Measurements from ENCODE around the gene ZNF350. TPM values are rescaled to one million over a fixed set of nuclear protein-coding genes. Genes with fewer than 3 reads are reported as not detected.

The ZNF350 gene
- total and polyA plus RNA-seq, 2 of the 13 experiments (the other 11 are each of a cell fraction or from before 2014, with no cell fraction given) = 3.7 to 6.9 TPM

GRCh38 chr19:51960621-51961233 lies 25.9 kb downstream of the ZNF350 start (continued):
- TF ChIP-seq, protein P1, sequence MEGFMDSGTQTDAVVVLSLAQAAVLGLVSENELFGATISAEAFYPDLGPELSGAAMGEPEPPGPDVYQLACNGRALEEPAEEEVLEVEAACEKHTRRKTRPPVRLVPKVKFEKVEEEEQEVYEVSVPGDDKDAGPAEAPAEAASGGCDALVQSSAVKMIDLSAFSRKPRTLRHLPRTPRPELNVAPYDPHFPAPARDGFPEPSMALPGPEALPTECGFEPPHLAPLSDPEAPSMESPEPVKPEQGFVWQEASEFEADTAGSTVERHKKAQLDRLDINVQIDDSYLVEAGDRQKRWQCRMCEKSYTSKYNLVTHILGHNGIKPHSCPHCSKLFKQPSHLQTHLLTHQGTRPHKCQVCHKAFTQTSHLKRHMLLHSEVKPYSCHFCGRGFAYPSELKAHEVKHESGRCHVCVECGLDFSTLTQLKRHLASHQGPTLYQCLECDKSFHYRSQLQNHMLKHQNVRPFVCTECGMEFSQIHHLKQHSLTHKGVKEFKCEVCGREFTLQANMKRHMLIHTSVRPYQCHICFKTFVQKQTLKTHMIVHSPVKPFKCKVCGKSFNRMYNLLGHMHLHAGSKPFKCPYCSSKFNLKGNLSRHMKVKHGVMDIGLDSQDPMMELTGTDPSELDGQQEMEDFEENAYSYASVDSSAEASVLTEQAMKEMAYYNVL (CRISPR knock-in tag; IDR thresholded peaks at IDR 0.05; ENCODE audit: borderline replicate concordance) = 0 out of 2 replicates have a peak, but pooled peaks have one; percentile 13
- TF ChIP-seq ZSCAN31 (CRISPR knock-in tag; IDR thresholded peaks at IDR 0.05; ENCODE audit: low read depth) (0 out of 2 replicates have a peak, but pooled peaks have one; percentile 39), ZNF275 (CRISPR knock-in tag; IDR thresholded peaks at IDR 0.05; ENCODE audit: borderline replicate concordance) (peak; percentile 55; the same call in 1 of the 2 replicates), IKZF5 (CRISPR knock-in tag; IDR thresholded peaks at IDR 0.05) (0 out of 2 replicates have a peak, but pooled peaks have one; percentile 17), GATAD1 (CRISPR knock-in tag; IDR thresholded peaks at IDR 0.05) (peak; percentile 33; the same call in 1 of the 2 replicates), ARNT2 (CRISPR knock-in tag; IDR thresholded peaks at IDR 0.05; ENCODE audit: low read depth) (0 out of 2 replicates have a peak, but pooled peaks have one; percentile 32), MEF2D (CRISPR knock-in tag; IDR thresholded peaks at IDR 0.05) (peak; percentile 32; the same call in 1 of the 2 replicates), ZNF160 (CRISPR knock-in tag; IDR thresholded peaks at IDR 0.05) (0 out of 2 replicates have a peak, but pooled peaks have one; percentile 61), SOX5 (CRISPR knock-in tag; IDR thresholded peaks at IDR 0.05; ENCODE audit: borderline replicate concordance) (peak; percentile 88), MYC (CRISPR knock-in tag; IDR thresholded peaks at IDR 0.05; ENCODE audit: borderline replicate concordance) (peak; percentile 69)
- TF ChIP-seq, protein P2, sequence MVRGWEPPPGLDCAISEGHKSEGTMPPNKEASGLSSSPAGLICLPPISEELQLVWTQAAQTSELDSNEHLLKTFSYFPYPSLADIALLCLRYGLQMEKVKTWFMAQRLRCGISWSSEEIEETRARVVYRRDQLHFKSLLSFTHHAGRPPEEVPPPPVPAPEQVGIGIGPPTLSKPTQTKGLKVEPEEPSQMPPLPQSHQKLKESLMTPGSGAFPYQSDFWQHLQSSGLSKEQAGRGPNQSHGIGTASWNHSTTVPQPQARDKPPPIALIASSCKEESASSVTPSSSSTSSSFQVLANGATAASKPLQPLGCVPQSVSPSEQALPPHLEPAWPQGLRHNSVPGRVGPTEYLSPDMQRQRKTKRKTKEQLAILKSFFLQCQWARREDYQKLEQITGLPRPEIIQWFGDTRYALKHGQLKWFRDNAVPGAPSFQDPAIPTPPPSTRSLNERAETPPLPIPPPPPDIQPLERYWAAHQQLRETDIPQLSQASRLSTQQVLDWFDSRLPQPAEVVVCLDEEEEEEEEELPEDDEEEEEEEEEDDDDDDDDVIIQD (CRISPR knock-in tag; IDR thresholded peaks at IDR 0.05; ENCODE audit: low read depth) = 0 out of 2 replicates have a peak, but pooled peaks have one; percentile 25
- TF ChIP-seq, protein P3, sequence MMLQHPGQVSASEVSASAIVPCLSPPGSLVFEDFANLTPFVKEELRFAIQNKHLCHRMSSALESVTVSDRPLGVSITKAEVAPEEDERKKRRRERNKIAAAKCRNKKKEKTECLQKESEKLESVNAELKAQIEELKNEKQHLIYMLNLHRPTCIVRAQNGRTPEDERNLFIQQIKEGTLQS (CRISPR knock-in tag; IDR thresholded peaks at IDR 0.05) = 0 out of 2 replicates have a peak, but pooled peaks have one; percentile 23
- TF ChIP-seq, protein P4, sequence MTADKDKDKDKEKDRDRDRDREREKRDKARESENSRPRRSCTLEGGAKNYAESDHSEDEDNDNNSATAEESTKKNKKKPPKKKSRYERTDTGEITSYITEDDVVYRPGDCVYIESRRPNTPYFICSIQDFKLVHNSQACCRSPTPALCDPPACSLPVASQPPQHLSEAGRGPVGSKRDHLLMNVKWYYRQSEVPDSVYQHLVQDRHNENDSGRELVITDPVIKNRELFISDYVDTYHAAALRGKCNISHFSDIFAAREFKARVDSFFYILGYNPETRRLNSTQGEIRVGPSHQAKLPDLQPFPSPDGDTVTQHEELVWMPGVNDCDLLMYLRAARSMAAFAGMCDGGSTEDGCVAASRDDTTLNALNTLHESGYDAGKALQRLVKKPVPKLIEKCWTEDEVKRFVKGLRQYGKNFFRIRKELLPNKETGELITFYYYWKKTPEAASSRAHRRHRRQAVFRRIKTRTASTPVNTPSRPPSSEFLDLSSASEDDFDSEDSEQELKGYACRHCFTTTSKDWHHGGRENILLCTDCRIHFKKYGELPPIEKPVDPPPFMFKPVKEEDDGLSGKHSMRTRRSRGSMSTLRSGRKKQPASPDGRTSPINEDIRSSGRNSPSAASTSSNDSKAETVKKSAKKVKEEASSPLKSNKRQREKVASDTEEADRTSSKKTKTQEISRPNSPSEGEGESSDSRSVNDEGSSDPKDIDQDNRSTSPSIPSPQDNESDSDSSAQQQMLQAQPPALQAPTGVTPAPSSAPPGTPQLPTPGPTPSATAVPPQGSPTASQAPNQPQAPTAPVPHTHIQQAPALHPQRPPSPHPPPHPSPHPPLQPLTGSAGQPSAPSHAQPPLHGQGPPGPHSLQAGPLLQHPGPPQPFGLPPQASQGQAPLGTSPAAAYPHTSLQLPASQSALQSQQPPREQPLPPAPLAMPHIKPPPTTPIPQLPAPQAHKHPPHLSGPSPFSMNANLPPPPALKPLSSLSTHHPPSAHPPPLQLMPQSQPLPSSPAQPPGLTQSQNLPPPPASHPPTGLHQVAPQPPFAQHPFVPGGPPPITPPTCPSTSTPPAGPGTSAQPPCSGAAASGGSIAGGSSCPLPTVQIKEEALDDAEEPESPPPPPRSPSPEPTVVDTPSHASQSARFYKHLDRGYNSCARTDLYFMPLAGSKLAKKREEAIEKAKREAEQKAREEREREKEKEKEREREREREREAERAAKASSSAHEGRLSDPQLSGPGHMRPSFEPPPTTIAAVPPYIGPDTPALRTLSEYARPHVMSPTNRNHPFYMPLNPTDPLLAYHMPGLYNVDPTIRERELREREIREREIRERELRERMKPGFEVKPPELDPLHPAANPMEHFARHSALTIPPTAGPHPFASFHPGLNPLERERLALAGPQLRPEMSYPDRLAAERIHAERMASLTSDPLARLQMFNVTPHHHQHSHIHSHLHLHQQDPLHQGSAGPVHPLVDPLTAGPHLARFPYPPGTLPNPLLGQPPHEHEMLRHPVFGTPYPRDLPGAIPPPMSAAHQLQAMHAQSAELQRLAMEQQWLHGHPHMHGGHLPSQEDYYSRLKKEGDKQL (CRISPR knock-in tag; IDR thresholded peaks at IDR 0.05; ENCODE audit: low read depth) = 0 out of 2 replicates have a peak, but pooled peaks have one; percentile 39
- TF ChIP-seq, protein P5, sequence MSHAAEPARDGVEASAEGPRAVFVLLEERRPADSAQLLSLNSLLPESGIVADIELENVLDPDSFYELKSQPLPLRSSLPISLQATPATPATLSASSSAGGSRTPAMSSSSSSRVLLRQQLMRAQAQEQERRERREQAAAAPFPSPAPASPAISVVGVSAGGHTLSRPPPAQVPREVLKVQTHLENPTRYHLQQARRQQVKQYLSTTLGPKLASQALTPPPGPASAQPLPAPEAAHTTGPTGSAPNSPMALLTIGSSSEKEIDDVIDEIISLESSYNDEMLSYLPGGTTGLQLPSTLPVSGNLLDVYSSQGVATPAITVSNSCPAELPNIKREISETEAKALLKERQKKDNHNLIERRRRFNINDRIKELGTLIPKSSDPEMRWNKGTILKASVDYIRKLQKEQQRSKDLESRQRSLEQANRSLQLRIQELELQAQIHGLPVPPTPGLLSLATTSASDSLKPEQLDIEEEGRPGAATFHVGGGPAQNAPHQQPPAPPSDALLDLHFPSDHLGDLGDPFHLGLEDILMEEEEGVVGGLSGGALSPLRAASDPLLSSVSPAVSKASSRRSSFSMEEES (CRISPR knock-in tag; IDR thresholded peaks at IDR 0.05) = peak; percentile 42; the same call in 1 of the 2 replicates

Measured in HepG2 (cell line).